DOHH2 (cell line): ENCODE measurements around the gene GDPD2.

Experiments
- CTCF ChIP-seq: fragments of 200-600 bp; sonication (generic); IDR thresholded peaks from one replicate; pipeline ENCODE4 v1.5.1; 2014; ENCODE audit warnings: antibody characterized with exemption, mild to moderate bottlenecking, low read depth, low read length; ENCODE audit not compliant: poor library complexity, severe bottlenecking
- EZH2phosphoT487 ChIP-seq: fragments of 200-600 bp; sonication (generic); IDR thresholded peaks from 2 replicates; pipeline ENCODE4 v1.6.1; 2017; ENCODE audit warnings: borderline replicate concordance, mild to moderate bottlenecking, antibody characterized with exemption, low read length, moderate library complexity, mixed read lengths

GRCh38 chrX:70464051-70464450, 40.9 kb downstream of the GDPD2 start:
- TF ChIP-seq EZH2phosphoT487: no peak
- TF ChIP-seq CTCF: no peak
